ENCODE data around the gene PEAK1. TPM values are rescaled to one million over a fixed set of nuclear protein-coding genes. Genes with fewer than 3 reads are reported as not detected.

Gene PEAK1
- total RNA-seq, 4 donors from 2014 or later, result 37.8 to 75.3 (median 55.0) TPM

- no peak for TF ChIP-seq CTCF (IDR thresholded peaks at IDR 0.05)
- ATAC-seq (ENCODE audit: low FRiP score), result no peak
- DNase-seq (ENCODE audit: low spot score), result no peak
These were observed 70.2 kb downstream of the PEAK1 start for GRCh38 chr15:77349666-77350065.

- no peak for TF ChIP-seq CTCF (IDR thresholded peaks at IDR 0.05)
- no peak for DNase-seq (ENCODE audit: low spot score)
- no peak for ATAC-seq (ENCODE audit: low FRiP score)
These were observed 71.4 kb downstream of the PEAK1 start for GRCh38 chr15:77348511-77348910.

GRCh38 chr15:77347197-77347596, 72.7 kb downstream of the PEAK1 start:
- ATAC-seq (ENCODE audit: low FRiP score) (no peak), DNase-seq (ENCODE audit: low spot score) (no peak)
- TF ChIP-seq CTCF (IDR thresholded peaks at IDR 0.05), result no peak

- TF ChIP-seq CTCF (IDR thresholded peaks at IDR 0.05), result no peak
- DNase-seq (ENCODE audit: low spot score) (no peak), ATAC-seq (ENCODE audit: low FRiP score) (no peak)
These were observed 73.5 kb downstream of the PEAK1 start for GRCh38 chr15:77346245-77347036.

- ATAC-seq (ENCODE audit: low FRiP score), result no peak
- TF ChIP-seq CTCF (IDR thresholded peaks at IDR 0.05), result no peak
- DNase-seq (ENCODE audit: low spot score), result no peak
These were observed 77.1 kb downstream of the PEAK1 start for GRCh38 chr15:77342807-77343206.

GRCh38 chr15:77340245-77340644, 79.7 kb downstream of the PEAK1 start:
- TF ChIP-seq CTCF (IDR thresholded peaks at IDR 0.05), result no peak
- ATAC-seq (ENCODE audit: low FRiP score) (no peak), DNase-seq (ENCODE audit: low spot score) (no peak)

GRCh38 chr15:77336006-77336405, 83.9 kb downstream of the PEAK1 start:
- TF ChIP-seq CTCF (IDR thresholded peaks at IDR 0.05), result no peak
- ATAC-seq (ENCODE audit: low FRiP score), result no peak
- no peak for DNase-seq (ENCODE audit: low spot score)

Data from omental fat pad (tissue), 4 donors.